ENCODE measurements around the gene CUL7.
"Not testable (repeated sequence)": the region's sequence is repeated elsewhere in the genome, so short reads cannot be mapped to it uniquely, and the experiment has no call there.

Gene CUL7

GRCh38 chr6:43016176-43016942 lies 37.3 kb downstream of the CUL7 start:
- DNase-seq (ENCODE audit: low spot score), result no peak
- no peak for FAIRE-seq

- no peak for DNase-seq (ENCODE audit: low spot score)
- no peak for FAIRE-seq
Measured at GRCh38 chr6:43014434-43014909, 39.2 kb downstream of the CUL7 start.

DNA sequence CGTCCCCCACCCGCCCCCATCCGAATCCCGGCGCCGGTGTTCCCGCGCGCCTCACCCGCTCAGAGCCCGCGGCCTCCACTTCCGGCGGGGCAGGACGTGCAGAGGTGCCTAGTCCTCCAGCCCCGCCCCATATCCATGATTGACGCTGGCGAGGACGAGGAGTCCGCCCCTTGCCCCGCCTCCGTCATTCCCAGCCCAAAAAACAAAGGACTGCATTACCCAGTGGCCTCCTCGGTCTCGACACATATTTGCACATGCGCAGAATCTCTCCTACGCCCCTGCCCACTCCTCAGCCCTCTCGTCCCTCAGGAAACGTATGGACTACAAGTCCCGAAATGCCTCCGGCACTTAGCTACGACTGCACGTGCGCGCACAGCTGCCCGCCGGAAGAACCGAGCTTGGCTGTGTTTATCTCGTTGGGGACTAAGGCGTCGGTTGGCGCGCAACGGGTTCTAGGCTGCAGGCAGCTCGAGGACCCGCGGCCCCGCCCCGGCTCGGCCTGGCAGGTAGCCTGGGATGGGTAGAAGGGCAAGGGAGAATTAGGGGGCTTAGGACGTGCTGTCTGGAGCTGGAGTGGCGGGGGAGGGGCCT lies 39.7 kb downstream of the CUL7 start, which contains the start of the genes KLHDC3 and MEA1:
Gene KLHDC3, plus strand, starts transcription at position 407 of the 591 bp plus-strand sequence. CDS start 2,944 bp downstream, outside the sequence.
Gene MEA1, minus strand, starts transcription at position 104 of the 591 bp plus-strand sequence. CDS start 133 bp downstream, outside the sequence.
- FAIRE-seq (peak; percentile 89), DNase-seq (ENCODE audit: low spot score) (peak; percentile 99)

DNA sequence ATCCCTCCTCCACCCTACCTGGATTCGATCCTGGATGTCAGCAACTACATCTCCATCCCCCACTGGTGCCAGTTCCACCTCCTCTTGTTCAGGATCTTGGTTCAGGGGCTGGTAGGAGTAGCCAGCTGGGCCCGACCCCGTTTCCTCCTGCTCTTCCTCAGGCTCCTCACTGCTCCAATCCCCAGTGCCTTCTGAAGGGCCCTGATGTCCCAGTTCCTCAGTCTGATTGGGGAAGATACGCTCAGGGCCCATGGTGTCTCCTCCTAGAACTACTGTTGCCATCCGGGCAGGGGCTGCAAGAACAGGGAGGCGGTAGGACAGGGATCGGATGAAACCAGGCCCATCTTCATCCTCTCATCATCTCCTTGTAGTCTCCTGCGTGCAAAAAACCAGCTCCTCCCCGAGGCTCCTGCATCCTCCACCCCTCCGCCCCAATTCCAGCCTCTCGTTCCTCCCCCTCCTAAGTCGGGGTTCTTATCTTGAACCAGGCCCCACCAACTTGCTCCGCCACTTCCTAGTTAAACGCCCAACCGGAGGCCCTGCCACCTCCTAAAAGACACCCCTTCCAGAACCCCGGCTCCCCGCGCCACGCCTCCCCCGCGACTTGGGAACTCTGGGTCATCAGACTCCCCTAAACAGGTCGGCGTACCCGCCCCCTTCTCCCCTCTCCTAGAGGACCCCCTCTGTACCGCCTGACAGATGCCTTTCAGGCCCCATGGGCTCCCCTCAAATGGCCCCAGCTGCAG lies 40.4 kb downstream of the CUL7 start:
- FAIRE-seq, result no peak
- peak; percentile 18 for DNase-seq (ENCODE audit: low spot score)

DNA sequence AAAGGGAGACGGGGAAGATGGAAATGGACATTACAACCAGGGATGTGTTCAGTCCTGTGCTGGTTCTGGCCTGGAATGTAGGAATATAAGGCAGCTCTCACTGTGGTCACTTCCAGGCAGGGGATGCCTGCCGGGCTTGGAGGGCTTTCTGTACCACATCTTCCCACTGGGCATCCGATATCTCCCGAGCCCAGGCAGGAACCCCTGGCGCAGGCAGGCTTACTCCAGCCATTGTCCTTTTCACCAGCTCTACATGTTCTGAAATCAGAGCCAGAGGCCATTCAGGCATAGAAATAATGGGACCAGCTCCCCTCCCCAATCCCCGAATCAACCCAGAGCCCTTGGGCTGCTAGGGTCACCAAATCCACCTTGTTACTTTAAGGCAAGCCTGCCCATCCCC lies 41.3 kb downstream of the CUL7 start:
- no peak for DNase-seq (ENCODE audit: low spot score)
- no peak for FAIRE-seq

GRCh38 chr6:43011207-43011606 lies 42.4 kb downstream of the CUL7 start:
- no peak for FAIRE-seq
- DNase-seq (ENCODE audit: low spot score), result no peak

GRCh38 chr6:43009124-43009523 lies 44.5 kb downstream of the CUL7 start:
- no peak for DNase-seq (ENCODE audit: low spot score)
- FAIRE-seq, result no peak

- no peak for FAIRE-seq
- no peak for DNase-seq (ENCODE audit: low spot score)
Measured at GRCh38 chr6:43007126-43007525, 46.5 kb downstream of the CUL7 start.

DNA sequence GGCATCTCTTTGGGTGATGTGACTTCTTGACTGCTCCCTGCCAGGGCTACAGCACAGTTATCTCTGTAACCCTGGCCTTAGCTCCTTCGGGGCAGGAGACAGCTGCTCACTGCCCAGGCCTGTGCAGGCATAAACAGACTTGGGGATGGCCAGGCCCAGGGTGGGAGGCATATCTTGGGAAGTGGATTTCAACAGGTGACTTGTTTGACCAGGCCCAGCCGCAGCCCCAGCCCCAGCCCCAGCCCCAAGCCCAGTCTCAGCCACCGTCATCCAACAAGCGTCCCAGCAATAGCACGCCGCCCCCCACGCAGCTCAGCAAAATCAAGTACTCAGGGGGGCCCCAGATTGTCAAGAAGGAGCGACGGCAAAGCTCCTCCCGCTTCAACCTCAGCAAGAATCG lies 47.4 kb downstream of the CUL7 start:
- DNase-seq (ENCODE audit: low spot score), result no peak
- FAIRE-seq, result no peak

GRCh38 chr6:43005844-43006243 lies 47.8 kb downstream of the CUL7 start:
- DNase-seq (ENCODE audit: low spot score), result no peak
- no peak for FAIRE-seq

DNA sequence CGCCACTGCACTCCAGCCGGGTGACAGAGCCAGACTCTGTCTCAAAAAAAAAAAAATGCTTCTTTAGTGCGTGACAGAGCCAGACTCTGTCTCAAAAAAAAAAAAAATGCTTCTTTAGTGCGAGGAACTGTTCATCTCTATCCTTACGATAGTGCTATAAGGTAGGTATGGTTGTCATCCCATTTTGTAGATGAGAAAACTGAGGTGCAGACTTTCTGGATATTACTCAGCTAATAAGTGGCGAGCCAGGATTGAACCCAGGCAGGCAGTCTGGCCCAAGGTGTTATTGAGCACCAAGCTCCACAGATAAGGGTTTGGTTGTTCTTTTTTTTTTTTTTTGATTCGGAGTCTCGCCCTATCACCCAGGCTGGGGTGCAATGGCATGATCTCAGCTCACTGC lies 51.8 kb downstream of the CUL7 start:
- DNase-seq (ENCODE audit: low spot score), result no peak
- FAIRE-seq, result no peak

DNA sequence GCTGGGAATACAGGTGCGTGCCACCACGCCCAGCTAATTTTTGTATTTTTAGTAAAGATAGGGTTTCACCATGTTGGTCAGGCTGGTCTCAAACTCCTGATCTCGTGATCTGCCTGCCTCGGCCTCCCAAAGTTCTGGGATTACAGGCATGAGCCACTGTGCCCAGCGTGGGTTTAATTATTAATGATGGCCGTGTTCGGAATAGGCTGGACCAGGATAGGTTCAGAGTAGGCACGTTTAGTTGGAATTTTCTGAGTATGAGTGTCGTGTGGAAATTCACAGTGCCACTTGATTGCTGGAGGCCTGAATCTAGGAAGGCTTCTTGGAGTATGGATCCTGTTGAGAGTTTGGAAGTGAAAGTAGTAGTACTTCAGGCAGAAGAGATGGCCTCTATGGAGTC lies 55.4 kb downstream of the CUL7 start:
- not testable (repeated sequence) for FAIRE-seq; DNase-seq (ENCODE audit: low spot score)

DNA sequence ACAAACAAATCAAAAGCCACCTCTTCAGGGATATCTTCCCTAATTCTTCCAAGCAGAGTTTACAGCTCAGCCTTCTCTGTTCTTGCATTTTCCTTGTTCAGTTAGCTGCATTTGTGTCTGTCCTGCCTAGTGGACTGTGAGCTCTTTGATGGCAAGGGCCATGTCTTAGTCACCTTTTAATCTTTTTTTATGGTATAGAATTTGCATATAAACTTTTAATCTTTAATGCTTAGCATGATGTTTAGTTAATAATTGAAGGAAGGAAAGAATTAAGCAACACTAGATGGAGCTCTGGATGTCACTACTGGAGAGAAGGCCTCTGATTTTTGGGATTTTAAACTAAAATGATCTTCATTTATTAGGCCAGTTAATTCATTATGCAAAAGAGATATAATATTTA lies 57.1 kb downstream of the CUL7 start:
- DNase-seq (ENCODE audit: low spot score) (no peak), FAIRE-seq (no peak)

- DNase-seq (ENCODE audit: low spot score), result no peak
Measured at GRCh38 chr6:42993445-42993844, 60.2 kb downstream of the CUL7 start.

GRCh38 chr6:42989923-42990322 lies 63.7 kb downstream of the CUL7 start:
- no peak for FAIRE-seq

More at GRCh38 chr6:42993445-42993844, 60.2 kb downstream of the CUL7 start:
- FAIRE-seq, result no peak

DNA sequence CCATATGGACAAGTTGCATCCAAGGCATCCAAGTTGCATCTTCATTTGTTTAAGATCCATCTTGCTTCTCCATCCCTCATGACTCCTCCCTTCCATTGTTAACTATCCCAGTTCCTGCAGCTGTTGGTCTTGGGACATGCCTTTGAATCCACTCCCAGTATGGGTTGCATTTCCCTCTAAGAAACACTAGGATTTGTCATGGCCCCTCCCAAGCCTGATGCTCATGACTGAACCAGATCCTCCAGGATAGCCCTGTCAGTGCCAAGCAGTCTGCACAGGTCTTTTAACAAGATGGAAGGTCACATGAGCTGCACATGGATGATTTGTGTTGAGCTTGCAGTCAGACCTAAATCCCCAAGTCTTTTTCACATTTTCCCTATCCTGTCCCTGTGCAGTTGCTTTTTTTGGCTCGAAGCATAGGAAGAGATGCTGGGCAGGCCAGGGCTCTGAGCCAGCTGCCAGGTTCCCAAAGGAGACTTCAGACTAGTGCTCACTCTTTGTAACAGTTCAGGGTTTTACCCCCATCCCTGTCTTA lies 65.1 kb downstream of the CUL7 start:
- DNase-seq (ENCODE audit: low spot score), result no peak
- no peak for FAIRE-seq

More at GRCh38 chr6:42989923-42990322, 63.7 kb downstream of the CUL7 start:
- no peak for DNase-seq (ENCODE audit: low spot score)

Measured in urothelium cell line (cell line).